CD8-positive, alpha-beta memory T cell (primary cell): ENCODE data around the gene FAHD2A. TPM values are rescaled to one million over a fixed set of nuclear protein-coding genes. Genes with fewer than 3 reads are reported as not detected.
A peak's percentile ranks its signal among the peaks of the same experiment; 100 is the strongest.

ENCODE experiments used
- CTCF ChIA-PET: fragments of 350-600 bp; sonication (Branson Sonifier 250); formaldehyde crosslinking; loops from one replicate; lab custom pipeline; 2021; ENCODE audit warnings: antibody characterized with exemption; lab: Charles Lee
- POLR2A ChIA-PET: fragments of 350-600 bp; sonication (Branson Sonifier 250); formaldehyde crosslinking; loops from one replicate; lab custom pipeline; 2021; ENCODE audit warnings: antibody characterized with exemption; lab: Charles Lee
- DNase-seq, 5 donors: peaks; one replicate each; pipeline versions ENCODE4 v3.0.0 to v3.0.0-alpha.2; 2020 to 2022; ENCODE audit warnings: mixed read lengths in 1 of 5
- H3K27ac ChIP-seq: one replicate; pipeline ENCODE4 v1.7.0; 2013; ENCODE audit warnings: low read depth, mild to moderate bottlenecking, low read length, moderate library complexity
- H3K27me3 ChIP-seq: 2 replicates; pipeline ENCODE4 v1.7.0; 2013; ENCODE audit warnings: low read length, mild to moderate bottlenecking; ENCODE audit not compliant: insufficient read depth, poor library complexity, severe bottlenecking
- H3K36me3 ChIP-seq: 2 replicates; pipeline ENCODE4 v1.7.0; 2013; ENCODE audit warnings: mild to moderate bottlenecking, low read length, moderate library complexity; ENCODE audit not compliant: insufficient read depth
- H3K4me1 ChIP-seq: 2 replicates; pipeline ENCODE4 v1.7.0; 2013; ENCODE audit warnings: mild to moderate bottlenecking, low read length, moderate library complexity; ENCODE audit not compliant: insufficient read depth
- H3K4me3 ChIP-seq: 2 replicates; pipeline ENCODE4 v1.7.0; 2013; ENCODE audit warnings: mild to moderate bottlenecking, low read length
- H3K9me3 ChIP-seq: 2 replicates; pipeline ENCODE4 v1.7.0; 2013; ENCODE audit warnings: mild to moderate bottlenecking, low read length
- H3K27ac Mint-ChIP-seq, 8 donors: one replicate each; pipeline ENCODE4 v1.8.0; 2020 to 2021; ENCODE audit warnings: mixed read lengths in 8 of 8, mild to moderate bottlenecking in 6 of 8, inconsistent platforms in 3 of 8, moderate library complexity in 3 of 8
- H3K27me3 Mint-ChIP-seq, 2 donors: one replicate each; pipeline ENCODE4 v1.8.0; 2020 to 2021; ENCODE audit warnings: mixed read lengths in 2 of 2, mild to moderate bottlenecking in 1 of 2, moderate library complexity in 1 of 2
- H3K36me3 Mint-ChIP-seq, 3 donors: one replicate each; pipeline ENCODE4 v1.8.0; 2020 to 2021; ENCODE audit warnings: mixed read lengths in 3 of 3, inconsistent platforms in 1 of 3, mild to moderate bottlenecking in 1 of 3
- H3K4me1 Mint-ChIP-seq, 3 donors: one replicate each; pipeline ENCODE4 v1.8.0; 2020 to 2021; ENCODE audit warnings: mixed read lengths in 3 of 3, inconsistent platforms in 1 of 3, mild to moderate bottlenecking in 1 of 3
- H3K4me3 Mint-ChIP-seq, 7 donors: one replicate each; pipeline ENCODE4 v1.8.0; 2020 to 2021; ENCODE audit warnings: mixed read lengths in 7 of 7, mild to moderate bottlenecking in 6 of 7, moderate library complexity in 4 of 7, inconsistent platforms in 2 of 7
- H3K9me3 Mint-ChIP-seq, 5 donors: one replicate each; pipeline ENCODE4 v1.8.0; 2020 to 2022; ENCODE audit warnings: mixed read lengths in 5 of 5, mild to moderate bottlenecking in 3 of 5, moderate library complexity in 2 of 5, inconsistent platforms in 1 of 5
- polyA plus RNA-seq: library from polyadenylated mRNA; unstranded; fragments of 300-500 nt; fragmentation: Illumina TruSeq; gene quantifications from one replicate; pipeline ENCODE4 v1.2.3, GENCODE V29; 2021
- total RNA-seq, 2 experiments: library from RNA; stranded (reverse); gene quantifications; one replicate each; pipeline ENCODE4 v1.2.3, GENCODE V29; 2021

FAHD2A gene
- total and polyA plus RNA-seq, 3 experiments from 2014 or later, result 20.0 to 32.3 (median 28.8) TPM

- Mint-ChIP-seq H3K4me3 (no peak overlapping the region), H3K36me3 (no peaks in the 10 kb centered on the region), H3K4me1 (no peaks in the 10 kb centered on the region), H3K9me3 (peaks cover 0 to 5% (median 0%) of the 10 kb centered on the region in 5 donors), H3K27ac (no peak overlapping the region), H3K27me3 (peaks cover 8 to 17% of the 10 kb centered on the region in 2 donors)
- Histone ChIP-seq H3K27ac (no peak overlapping the region), H3K4me3 (no peak overlapping the region), H3K36me3 (no peaks in the 10 kb centered on the region), H3K4me1 (no peaks in the 10 kb centered on the region), H3K9me3 (no peaks in the 10 kb centered on the region), H3K27me3 (no peaks in the 10 kb centered on the region)
- CTCF ChIA-PET, result interaction anchor here (1.5 kb wide), 1 partner anchor 13 kb away, joined by 6 read pairs; no protein-coding TSS in a partner anchor
- POLR2A ChIA-PET, result no interaction called here
- DNase-seq, result no peak
Observed at GRCh38 chr2:95357717-95358280, 44.7 kb upstream of the FAHD2A start.

DNA sequence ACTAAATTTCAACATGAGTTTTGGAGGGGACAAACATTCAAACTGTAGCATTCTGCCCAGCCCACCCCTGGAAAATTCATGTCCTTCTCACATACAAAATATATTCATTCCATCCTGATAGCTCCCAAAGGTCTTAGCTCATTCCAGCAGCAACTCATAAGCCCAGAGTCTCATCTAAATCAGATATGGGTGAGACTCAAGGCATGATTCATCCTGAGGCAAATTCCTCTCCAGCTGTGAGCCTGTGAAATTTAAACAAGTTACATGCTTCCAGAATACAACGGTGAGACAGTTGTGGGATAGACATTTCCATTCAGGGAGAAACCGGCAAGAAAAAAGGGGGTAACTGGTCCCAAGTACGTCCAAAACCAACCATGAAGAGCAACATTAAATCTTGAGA is 43.5 kb upstream of the FAHD2A start:
- Histone ChIP-seq H3K4me3 (no peak overlapping the region), H3K4me1 (no peaks in the 10 kb centered on the region), H3K36me3 (no peaks in the 10 kb centered on the region), H3K27me3 (no peaks in the 10 kb centered on the region), H3K27ac (no peak overlapping the region), H3K9me3 (no peaks in the 10 kb centered on the region)
- H3K4me1 Mint-ChIP-seq, result no peaks in the 10 kb centered on the region
- peaks cover 8 to 17% of the 10 kb centered on the region in 2 donors for H3K27me3 Mint-ChIP-seq
- H3K36me3 Mint-ChIP-seq, result no peaks in the 10 kb centered on the region
- H3K27ac Mint-ChIP-seq, result no peak overlapping the region
- no peak for DNase-seq
- POLR2A ChIA-PET, result no interaction called here
- H3K4me3 Mint-ChIP-seq, result no peak overlapping the region
- CTCF ChIA-PET, result interaction anchor here (1.5 kb wide), 1 partner anchor 14 kb away, joined by 6 read pairs; no protein-coding TSS in a partner anchor
- peaks cover 0 to 5% (median 0%) of the 10 kb centered on the region in 5 donors for H3K9me3 Mint-ChIP-seq

DNA sequence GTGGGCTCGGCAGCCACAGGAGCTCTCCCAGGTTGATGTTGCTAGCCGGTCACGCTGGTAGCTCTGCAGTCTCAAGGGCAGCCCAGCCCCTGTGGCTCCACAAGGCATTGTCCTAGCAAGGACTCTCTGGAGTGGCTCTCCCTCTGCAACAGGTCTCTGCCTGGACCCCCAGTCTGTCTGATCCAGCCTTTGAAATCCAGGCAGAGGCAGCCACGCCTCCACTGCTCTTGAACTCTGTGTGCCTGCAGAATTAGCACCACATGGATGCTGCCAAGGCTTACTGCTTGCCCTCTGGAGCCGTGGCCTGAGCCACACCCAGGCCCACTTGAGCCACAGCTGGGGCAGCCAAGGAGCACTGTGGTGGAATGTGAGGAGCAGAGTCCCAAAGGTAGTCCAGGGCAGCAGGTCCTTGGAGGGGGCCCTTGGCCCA is 43.0 kb upstream of the FAHD2A start:
- H3K36me3 Mint-ChIP-seq, result no peaks in the 10 kb centered on the region
- Histone ChIP-seq H3K27ac (no peak overlapping the region), H3K27me3 (no peaks in the 10 kb centered on the region), H3K4me1 (no peaks in the 10 kb centered on the region), H3K9me3 (no peaks in the 10 kb centered on the region), H3K36me3 (no peaks in the 10 kb centered on the region), H3K4me3 (no peak overlapping the region)
- ChIA-PET CTCF (no interaction called here), POLR2A (no interaction called here)
- no peak overlapping the region for H3K4me3 Mint-ChIP-seq
- H3K9me3 Mint-ChIP-seq, result peaks cover 0 to 5% (median 0%) of the 10 kb centered on the region in 5 donors
- DNase-seq, result no peak
- H3K27me3 Mint-ChIP-seq, result peaks cover 8 to 17% of the 10 kb centered on the region in 2 donors
- H3K27ac Mint-ChIP-seq, result no peak overlapping the region
- no peaks in the 10 kb centered on the region for H3K4me1 Mint-ChIP-seq

- Mint-ChIP-seq H3K36me3 (no peaks in the 10 kb centered on the region), H3K27me3 (peaks cover 8 to 17% of the 10 kb centered on the region in 2 donors), H3K27ac (no peak overlapping the region), H3K9me3 (no peaks in the 10 kb centered on the region), H3K4me1 (no peaks in the 10 kb centered on the region), H3K4me3 (no peak overlapping the region)
- Histone ChIP-seq H3K4me3 (no peak overlapping the region), H3K36me3 (no peaks in the 10 kb centered on the region), H3K27ac (no peak overlapping the region), H3K9me3 (no peaks in the 10 kb centered on the region), H3K4me1 (no peaks in the 10 kb centered on the region), H3K27me3 (no peaks in the 10 kb centered on the region)
- POLR2A ChIA-PET, result no interaction called here
- CTCF ChIA-PET, result no interaction called here
- DNase-seq, result no peak
Observed at GRCh38 chr2:95361216-95361980, 41.1 kb upstream of the FAHD2A start.

GRCh38 chr2:95362486-95362885 is 40.0 kb upstream of the FAHD2A start:
- Mint-ChIP-seq H3K4me1 (no peaks in the 10 kb centered on the region), H3K27me3 (peaks cover 7 to 20% of the 10 kb centered on the region in 2 donors), H3K4me3 (no peak overlapping the region), H3K9me3 (no peaks in the 10 kb centered on the region), H3K36me3 (no peaks in the 10 kb centered on the region), H3K27ac (no peak overlapping the region)
- POLR2A ChIA-PET, result no interaction called here
- Histone ChIP-seq H3K9me3 (no peaks in the 10 kb centered on the region), H3K4me3 (no peak overlapping the region), H3K27me3 (no peaks in the 10 kb centered on the region), H3K27ac (no peak overlapping the region), H3K4me1 (no peaks in the 10 kb centered on the region), H3K36me3 (no peaks in the 10 kb centered on the region)
- DNase-seq, result no peak
- CTCF ChIA-PET, result interaction anchor here (1.0 kb wide), 1 partner anchor 17 kb away, joined by 4 read pairs; no protein-coding TSS in a partner anchor

DNA sequence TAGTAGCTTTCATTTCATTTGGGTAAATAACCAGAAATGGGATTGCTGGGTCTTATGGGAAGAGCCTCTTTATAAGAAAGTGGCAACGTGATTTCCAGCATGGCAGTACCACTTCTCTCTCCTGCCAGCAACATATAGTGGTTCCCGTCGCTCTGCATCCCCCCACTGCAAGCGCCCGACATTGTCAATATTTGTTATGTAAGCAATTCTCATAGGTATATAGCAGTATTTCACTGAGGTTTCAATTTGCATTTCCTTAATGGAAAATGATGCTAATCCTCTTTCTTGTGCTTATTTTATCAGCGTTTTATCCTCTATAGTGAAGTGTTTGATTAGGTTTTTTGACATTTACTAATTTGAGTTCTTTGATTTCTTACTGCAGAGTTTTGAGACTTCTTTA is 36.0 kb upstream of the FAHD2A start:
- CTCF ChIA-PET, result no interaction called here
- Mint-ChIP-seq H3K4me1 (no peaks in the 10 kb centered on the region), H3K27ac (no peak overlapping the region)

DNA sequence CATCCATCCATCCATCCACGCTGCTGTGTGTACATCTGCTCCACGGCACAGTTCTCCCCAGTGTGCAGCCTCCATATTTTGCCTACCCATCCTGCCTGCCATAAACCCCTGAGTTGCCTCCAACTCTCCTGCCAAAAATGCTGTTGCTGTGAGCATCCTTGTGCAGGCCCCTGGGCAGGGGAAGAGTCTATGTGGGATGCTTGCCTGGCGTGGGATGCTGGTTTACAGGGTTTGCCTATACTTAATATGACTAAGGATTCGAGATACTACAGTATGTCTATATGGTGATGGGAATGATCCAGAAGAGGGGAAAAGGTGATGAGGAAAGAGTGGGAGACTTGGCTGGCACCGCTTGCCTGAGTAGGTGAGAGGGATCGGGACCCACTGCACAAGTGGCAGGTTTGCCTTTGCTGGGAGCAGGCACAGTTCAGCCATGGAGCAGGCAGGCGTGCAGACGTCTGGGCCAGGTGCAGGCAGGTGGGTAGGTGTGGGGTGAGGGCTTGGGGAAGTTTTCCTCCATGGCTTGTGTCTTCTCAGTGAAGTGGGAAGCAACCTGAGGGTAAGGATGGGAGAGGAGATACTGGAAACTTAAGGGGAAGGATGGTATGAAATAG is 30.2 kb upstream of the FAHD2A start:
- Histone ChIP-seq H3K27ac (no peak overlapping the region), H3K4me1 (no peaks in the 10 kb centered on the region), H3K36me3 (no peaks in the 10 kb centered on the region), H3K4me3 (no peak overlapping the region), H3K9me3 (no peaks in the 10 kb centered on the region), H3K27me3 (no peaks in the 10 kb centered on the region)
- Mint-ChIP-seq H3K36me3 (no peaks in the 10 kb centered on the region), H3K27me3 (peaks cover 15 to 30% of the 10 kb centered on the region in 2 donors), H3K4me3 (no peak overlapping the region), H3K4me1 (no peaks in the 10 kb centered on the region), H3K27ac (peak overlapping the region in 1 of 8 donors; percentile 48), H3K9me3 (peaks cover 0 to 7% (median 3%) of the 10 kb centered on the region in 5 donors)
- ChIA-PET CTCF (no interaction called here), POLR2A (no interaction called here)
- no peak for DNase-seq

More for the DNA sequence above, 36.0 kb upstream of the FAHD2A start:
- H3K36me3 Mint-ChIP-seq, result no peaks in the 10 kb centered on the region
- POLR2A ChIA-PET, result no interaction called here
- DNase-seq, result no peak
- no peak overlapping the region for H3K4me3 Mint-ChIP-seq
- H3K4me3 ChIP-seq, result no peak overlapping the region
- peaks cover 4 to 7% of the 10 kb centered on the region in 2 donors for H3K27me3 Mint-ChIP-seq
- H3K27me3 ChIP-seq, result no peaks in the 10 kb centered on the region
- H3K9me3 Mint-ChIP-seq, result peaks cover 0 to 6% (median 1%) of the 10 kb centered on the region in 5 donors
- H3K9me3 ChIP-seq, result no peaks in the 10 kb centered on the region
- no peak overlapping the region for H3K27ac ChIP-seq
- no peaks in the 10 kb centered on the region for H3K4me1 ChIP-seq
- H3K36me3 ChIP-seq, result no peaks in the 10 kb centered on the region

GRCh38 chr2:95372845-95373244 is 29.7 kb upstream of the FAHD2A start:
- no peaks in the 10 kb centered on the region for H3K27me3 ChIP-seq
- Mint-ChIP-seq H3K4me3 (no peak overlapping the region), H3K4me1 (no peaks in the 10 kb centered on the region), H3K9me3 (peaks cover 0 to 7% (median 3%) of the 10 kb centered on the region in 5 donors), H3K36me3 (no peaks in the 10 kb centered on the region), H3K27me3 (peaks cover 15 to 29% of the 10 kb centered on the region in 2 donors), H3K27ac (no peak overlapping the region)
- no peaks in the 10 kb centered on the region for H3K9me3 ChIP-seq
- no peak overlapping the region for H3K4me3 ChIP-seq
- CTCF ChIA-PET, result no interaction called here
- H3K4me1 ChIP-seq, result no peaks in the 10 kb centered on the region
- no peak overlapping the region for H3K27ac ChIP-seq
- POLR2A ChIA-PET, result no interaction called here
- DNase-seq, result no peak
- H3K36me3 ChIP-seq, result no peaks in the 10 kb centered on the region
